BLaER1 treated with 17β-estradiol and CSF1 and Interleukin-3, amounts not matched to agents 10 nM and 100 nM (cell line): Measurements from ENCODE around the gene PPY.
"Not testable (repeated sequence)": the region's sequence is repeated elsewhere in the genome, so short reads cannot be mapped to it uniquely, and the experiment has no call there.

Experiments
- H3K27ac ChIP-seq, 11 experiments: shearing (Covaris generic); formaldehyde crosslinking; 2 replicates each; pipeline ENCODE4 v1.8.1; 2022
- H3K27me3 ChIP-seq, 11 experiments: shearing (Covaris generic); formaldehyde crosslinking; 2 replicates each; pipeline ENCODE4 v1.8.1; 2022
- H3K36me3 ChIP-seq, 11 experiments: shearing (Covaris generic); formaldehyde crosslinking; 2 replicates each; pipeline ENCODE4 v1.8.1; 2022
- H3K4me1 ChIP-seq, 10 experiments: shearing (Covaris generic); formaldehyde crosslinking; 2 replicates each; pipeline ENCODE4 v1.8.1; 2022
- H3K4me2 ChIP-seq, 11 experiments: shearing (Covaris generic); formaldehyde crosslinking; 2 replicates each; pipeline ENCODE4 v1.8.1; 2022
- H3K4me3 ChIP-seq, 10 experiments: shearing (Covaris generic); formaldehyde crosslinking; 2 replicates each; pipeline ENCODE4 v1.8.1; 2022
- H3K9ac ChIP-seq, 11 experiments: shearing (Covaris generic); formaldehyde crosslinking; 2 replicates each; pipeline ENCODE4 v1.8.1; 2022
- H3K9me3 ChIP-seq, 11 experiments: shearing (Covaris generic); formaldehyde crosslinking; replicated peaks in 1 of 11; 2 replicates each; pipeline ENCODE4 v1.8.1; 2022
- H4K20me1 ChIP-seq, 11 experiments: shearing (Covaris generic); formaldehyde crosslinking; 2 replicates each; pipeline ENCODE4 v1.8.1; 2022
- Cebpa-rat ChIP-seq, 11 experiments: shearing (Covaris generic); IDR thresholded peaks; 2 replicates each; pipeline ENCODE4 v1.8.1; 2022

The PPY gene

DNA sequence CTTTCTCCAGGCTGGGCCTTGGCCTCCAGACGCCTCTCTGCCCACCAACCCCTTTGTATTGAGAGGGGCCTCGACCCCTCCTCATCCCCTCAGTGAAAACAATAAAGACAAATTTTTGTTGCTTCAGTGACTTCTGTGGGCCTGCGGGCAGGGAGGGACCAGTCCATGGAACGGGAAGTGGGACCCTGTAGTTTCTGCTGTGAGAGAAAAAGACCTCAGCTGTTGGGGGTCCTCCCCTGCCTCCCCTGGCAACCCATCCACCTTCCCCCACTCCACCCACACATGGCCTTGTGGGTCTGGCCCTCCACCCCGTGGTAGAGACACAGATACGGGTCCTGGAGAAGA lies 3.5 kb downstream of the PPY start:
- no peak for TF ChIP-seq Cebpa-rat (IDR thresholded peaks at IDR 0.05)
- no peaks in the 10 kb centered on the region for H3K36me3 ChIP-seq
- H3K27ac ChIP-seq = peak overlapping the region in 5 of 11 experiments; percentile 25 to 52 (median 30); a peak in 6 of 22 replicates
- H3K4me1 ChIP-seq = peaks cover 4 to 36% (median 33%) of the 10 kb centered on the region in 10 experiments; a peak in 19 of 20 replicates
- peak overlapping the region in 8 of 11 experiments; percentile 19 to 62 (median 60); a peak in 12 of 22 replicates for H3K9ac ChIP-seq
- no peaks in the 10 kb centered on the region for H4K20me1 ChIP-seq
- H3K4me3 ChIP-seq = peak overlapping the region in 9 of 10 experiments; percentile 10 to 52 (median 44); a peak in 13 of 20 replicates
- peak overlapping the region; percentile 48 to 99 (median 88) for H3K4me2 ChIP-seq
- H3K9me3 ChIP-seq = no peaks in the 10 kb centered on the region
- peaks cover 0 to 9% (median 4%) of the 10 kb centered on the region in 11 experiments; a peak in 7 of 22 replicates for H3K27me3 ChIP-seq

DNA sequence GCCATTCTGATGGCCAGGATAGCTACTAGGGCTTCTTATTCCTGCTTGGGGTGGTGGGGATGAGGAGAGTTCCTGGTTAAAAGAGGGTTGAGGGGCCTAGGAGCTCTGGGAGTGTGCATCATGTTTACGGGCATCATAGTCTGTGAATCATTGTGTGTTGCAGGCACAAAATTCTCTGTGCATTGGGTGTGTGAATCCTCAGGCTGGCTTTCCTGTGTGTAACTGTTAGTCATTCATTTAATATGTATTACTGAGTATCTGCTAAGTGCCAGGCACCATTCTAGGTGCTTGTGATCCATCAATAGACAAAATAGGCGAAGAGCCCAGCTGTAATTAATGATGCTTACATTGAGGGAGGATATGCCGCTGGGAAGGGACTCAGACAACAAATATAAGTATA lies 5.8 kb downstream of the PPY start:
- TF ChIP-seq Cebpa-rat (IDR thresholded peaks at IDR 0.05) = no peak
- no peak overlapping the region for H3K27ac ChIP-seq
- no peaks in the 10 kb centered on the region for H3K9me3 ChIP-seq
- H3K9ac ChIP-seq = no peak overlapping the region
- H3K4me1 ChIP-seq = peaks cover 4 to 36% (median 32%) of the 10 kb centered on the region in 10 experiments; a peak in 19 of 20 replicates
- H3K36me3 ChIP-seq = no peaks in the 10 kb centered on the region
- no peak overlapping the region for H3K4me2 ChIP-seq
- no peak overlapping the region for H3K4me3 ChIP-seq
- H3K27me3 ChIP-seq = peaks cover 0 to 9% (median 4%) of the 10 kb centered on the region in 11 experiments; a peak in 7 of 22 replicates
- H4K20me1 ChIP-seq = no peaks in the 10 kb centered on the region

DNA sequence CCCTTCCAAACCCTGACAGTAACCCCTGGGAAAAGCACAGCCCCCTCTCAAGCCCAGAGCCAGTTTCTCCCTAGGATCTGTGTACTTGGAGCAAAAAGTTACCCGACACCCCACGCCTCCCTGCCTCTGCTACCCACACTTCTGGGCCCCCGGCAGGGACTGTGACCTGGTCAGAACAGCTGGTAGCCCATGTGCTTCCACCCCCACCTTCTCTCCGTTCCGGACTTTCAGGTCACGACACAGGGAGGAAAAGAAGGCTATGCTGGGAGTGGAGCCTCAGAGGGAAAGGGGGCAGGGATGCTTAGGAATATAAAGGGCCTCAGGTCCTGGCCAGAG lies 6.4 kb downstream of the PPY start:
- H4K20me1 ChIP-seq = no peaks in the 10 kb centered on the region
- H3K27me3 ChIP-seq = peaks cover 0 to 12% (median 4%) of the 10 kb centered on the region in 11 experiments; a peak in 9 of 22 replicates
- peak overlapping the region in 1 of 11 experiments; percentile 18; a peak in 1 of 22 replicates for H3K9ac ChIP-seq
- H3K9me3 ChIP-seq = no peaks in the 10 kb centered on the region
- no peak overlapping the region for H3K4me2 ChIP-seq
- no peak overlapping the region for H3K4me3 ChIP-seq
- TF ChIP-seq Cebpa-rat (IDR thresholded peaks at IDR 0.05) = no peak
- H3K4me1 ChIP-seq = peaks cover 4 to 34% (median 31%) of the 10 kb centered on the region in 10 experiments; a peak in 19 of 20 replicates
- H3K27ac ChIP-seq = no peak overlapping the region
- no peaks in the 10 kb centered on the region for H3K36me3 ChIP-seq

DNA sequence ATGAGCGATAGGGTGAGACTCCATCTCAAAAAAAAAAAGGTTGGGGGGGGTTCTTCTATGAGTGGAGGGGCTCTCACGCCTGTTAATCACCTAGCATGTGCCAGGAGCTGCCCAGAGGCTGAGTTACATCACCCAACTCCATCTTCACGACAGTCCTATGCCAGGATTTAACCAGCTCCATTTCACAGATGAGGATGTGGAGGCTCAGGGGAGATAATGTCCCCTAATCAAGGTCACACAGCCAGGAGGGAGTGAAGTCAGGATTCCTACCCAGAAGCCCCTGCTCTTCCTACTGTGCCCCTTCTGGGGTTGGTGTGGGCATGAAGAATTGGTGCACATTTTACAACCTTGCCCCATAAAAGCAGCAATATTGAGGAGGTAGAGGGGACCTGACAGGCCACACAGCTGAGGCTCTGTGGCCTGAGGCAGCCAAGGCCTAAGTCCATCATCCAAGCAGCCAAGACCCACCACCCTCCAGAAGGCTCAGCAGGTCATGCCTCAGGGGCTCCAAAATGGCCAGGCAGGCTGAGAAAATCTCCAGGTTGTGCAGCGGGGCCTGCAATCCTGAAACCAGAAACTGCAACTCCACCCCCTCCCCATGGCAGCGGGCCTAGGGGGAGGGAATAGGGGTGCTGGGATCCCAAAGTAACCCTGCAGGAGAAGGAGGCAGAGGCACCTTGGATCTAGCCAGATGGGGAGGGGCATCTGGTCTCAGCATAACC lies 6.9 kb downstream of the PPY start:
- no peak overlapping the region for H3K27ac ChIP-seq
- H3K36me3 ChIP-seq = no peaks in the 10 kb centered on the region
- no peak overlapping the region for H3K4me3 ChIP-seq
- H3K9me3 ChIP-seq = no peaks in the 10 kb centered on the region
- H3K4me2 ChIP-seq = no peak overlapping the region
- peaks cover 4 to 29% (median 27%) of the 10 kb centered on the region in 10 experiments; a peak in 19 of 20 replicates for H3K4me1 ChIP-seq
- no peaks in the 10 kb centered on the region for H4K20me1 ChIP-seq
- peak overlapping the region in 1 of 11 experiments; percentile 18; a peak in 1 of 22 replicates for H3K9ac ChIP-seq
- H3K27me3 ChIP-seq = peaks cover 0 to 12% (median 4%) of the 10 kb centered on the region in 11 experiments; a peak in 10 of 22 replicates
- TF ChIP-seq Cebpa-rat (IDR thresholded peaks at IDR 0.05) = no peak

DNA sequence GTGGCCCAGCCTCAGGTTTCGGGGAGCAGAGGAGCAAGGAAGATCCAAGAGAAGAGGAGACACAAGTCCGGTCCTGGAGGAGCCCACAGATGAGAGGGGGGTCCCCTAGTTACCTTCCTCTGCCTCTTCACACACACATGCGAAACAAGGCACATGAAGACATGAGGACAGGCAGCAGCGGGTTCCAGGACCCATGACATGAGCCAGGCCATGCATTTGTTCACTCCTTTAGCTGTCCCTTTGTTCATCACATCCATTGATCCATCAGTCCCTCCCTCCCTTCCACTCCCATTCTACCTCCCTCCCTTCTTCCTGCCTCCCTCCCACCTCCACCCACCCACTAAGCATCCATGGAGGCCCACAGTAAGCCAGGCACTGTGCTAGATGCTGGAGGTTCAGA lies 9.4 kb downstream of the PPY start:
- Histone ChIP-seq H3K27me3 (peaks cover 16 to 33% (median 26%) of the 10 kb centered on the region in 11 experiments), H3K36me3 (no peaks in the 10 kb centered on the region), H3K9ac (no peak overlapping the region), H3K4me1 (peaks cover 4 to 13% (median 5%) of the 10 kb centered on the region in 10 experiments), H3K9me3 (no peaks in the 10 kb centered on the region), H3K27ac (no peak overlapping the region), H4K20me1 (no peaks in the 10 kb centered on the region), H3K4me2 (no peak overlapping the region), H3K4me3 (no peak overlapping the region)
- TF ChIP-seq Cebpa-rat (IDR thresholded peaks at IDR 0.05) = no peak

DNA sequence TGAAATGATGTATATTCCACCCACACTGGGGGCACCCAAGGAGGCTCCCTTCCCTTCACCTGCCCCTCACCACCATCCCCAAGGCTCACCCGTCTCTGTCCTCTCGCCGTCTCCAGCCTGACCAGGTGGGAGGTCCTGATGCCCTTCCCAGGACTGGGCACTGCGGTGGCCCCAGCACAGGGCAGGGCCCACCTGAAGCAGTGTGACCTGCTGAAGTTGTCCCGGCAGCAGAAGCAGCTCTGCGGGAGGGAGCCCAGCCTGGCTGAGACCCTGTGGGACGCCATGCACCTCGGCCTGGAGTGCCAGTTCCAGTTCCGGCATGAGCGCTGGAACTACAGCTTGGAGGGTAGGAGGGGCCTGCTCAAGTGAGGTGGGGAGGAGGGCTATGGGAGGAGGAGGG lies 9.9 kb downstream of the PPY start:
- TF ChIP-seq Cebpa-rat (IDR thresholded peaks at IDR 0.05) = no peak
- H3K36me3 ChIP-seq = no peaks in the 10 kb centered on the region
- H3K4me3 ChIP-seq = no peak overlapping the region
- H4K20me1 ChIP-seq = no peaks in the 10 kb centered on the region
- no peak overlapping the region for H3K27ac ChIP-seq
- no peaks in the 10 kb centered on the region for H3K9me3 ChIP-seq
- no peak overlapping the region for H3K4me2 ChIP-seq
- H3K27me3 ChIP-seq = peaks cover 17 to 36% (median 30%) of the 10 kb centered on the region in 11 experiments
- H3K4me1 ChIP-seq = peaks cover 0 to 14% (median 4%) of the 10 kb centered on the region in 10 experiments; a peak in 11 of 20 replicates
- no peak overlapping the region for H3K9ac ChIP-seq

DNA sequence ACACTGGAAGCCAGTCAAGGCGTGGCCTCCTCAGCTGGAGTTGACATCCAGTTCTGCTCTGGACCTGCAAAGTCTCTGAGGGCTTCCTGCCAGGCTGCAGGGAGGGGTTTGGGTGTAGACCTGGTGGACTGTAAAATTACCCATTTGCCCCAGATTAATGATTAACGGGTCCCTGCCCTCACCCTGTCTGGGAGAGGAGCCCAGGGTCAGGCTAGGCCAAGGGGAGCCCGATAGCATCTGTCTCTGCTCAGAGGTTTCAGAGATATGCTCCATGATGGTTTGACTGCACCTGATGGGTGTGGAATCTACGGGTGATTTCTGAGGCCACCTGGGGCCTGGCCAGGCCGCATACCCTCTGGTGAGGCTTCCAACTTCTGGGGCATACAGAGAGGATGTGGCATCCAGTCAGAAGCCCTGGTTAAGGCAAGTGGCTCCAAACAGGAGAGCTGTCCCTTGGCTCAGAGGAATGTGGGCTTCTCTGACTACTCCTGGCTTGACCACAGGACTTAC lies 11.2 kb downstream of the PPY start:
- Histone ChIP-seq H3K27me3 (peaks cover 30 to 49% (median 42%) of the 10 kb centered on the region in 11 experiments), H3K4me2 (no peak overlapping the region), H3K4me1 (peaks cover 0 to 17% (median 4%) of the 10 kb centered on the region in 10 experiments; a peak in 11 of 20 replicates), H3K27ac (no peak overlapping the region), H3K36me3 (no peaks in the 10 kb centered on the region), H3K4me3 (no peak overlapping the region), H3K9me3 (peaks cover 0 to 9% (median 4%) of the 10 kb centered on the region in 11 experiments; a peak in 4 of 22 replicates), H3K9ac (no peak overlapping the region), H4K20me1 (no peaks in the 10 kb centered on the region)
- no peak for TF ChIP-seq Cebpa-rat (IDR thresholded peaks at IDR 0.05)

DNA sequence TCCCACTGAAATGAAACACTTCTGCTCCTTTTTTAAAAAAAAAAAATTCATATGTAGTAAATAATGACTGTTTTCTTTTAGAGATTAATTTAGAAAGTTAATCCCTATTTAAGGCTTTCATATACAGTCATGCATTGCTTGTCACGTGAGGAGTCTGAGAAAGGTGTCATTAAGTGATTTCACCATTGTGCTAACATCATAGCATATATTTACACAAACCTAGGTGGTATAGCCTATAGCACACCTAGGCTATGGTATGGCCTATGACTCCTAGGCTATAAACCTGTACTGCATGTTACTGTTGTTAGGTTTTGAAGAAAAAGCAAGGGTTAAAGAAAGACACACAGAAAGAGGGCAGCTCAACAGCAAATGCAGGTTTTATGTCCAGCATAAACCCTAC lies 13.7 kb downstream of the PPY start:
- H3K4me2 ChIP-seq = peak overlapping the region in 1 of 11 experiments; percentile 68; a peak in 2 of 22 replicates
- H4K20me1 ChIP-seq = no peaks in the 10 kb centered on the region
- no peak overlapping the region for H3K4me3 ChIP-seq
- H3K9ac ChIP-seq = no peak overlapping the region
- no peak for TF ChIP-seq Cebpa-rat (IDR thresholded peaks at IDR 0.05)
- no peak overlapping the region for H3K27ac ChIP-seq
- H3K27me3 ChIP-seq = peaks cover 47 to 70% (median 65%) of the 10 kb centered on the region in 11 experiments
- H3K9me3 ChIP-seq = peaks cover 0 to 11% (median 7%) of the 10 kb centered on the region in 11 experiments; a peak in 5 of 22 replicates
- peaks cover 0 to 17% (median 4%) of the 10 kb centered on the region in 10 experiments; a peak in 11 of 20 replicates for H3K4me1 ChIP-seq
- no peaks in the 10 kb centered on the region for H3K36me3 ChIP-seq

DNA sequence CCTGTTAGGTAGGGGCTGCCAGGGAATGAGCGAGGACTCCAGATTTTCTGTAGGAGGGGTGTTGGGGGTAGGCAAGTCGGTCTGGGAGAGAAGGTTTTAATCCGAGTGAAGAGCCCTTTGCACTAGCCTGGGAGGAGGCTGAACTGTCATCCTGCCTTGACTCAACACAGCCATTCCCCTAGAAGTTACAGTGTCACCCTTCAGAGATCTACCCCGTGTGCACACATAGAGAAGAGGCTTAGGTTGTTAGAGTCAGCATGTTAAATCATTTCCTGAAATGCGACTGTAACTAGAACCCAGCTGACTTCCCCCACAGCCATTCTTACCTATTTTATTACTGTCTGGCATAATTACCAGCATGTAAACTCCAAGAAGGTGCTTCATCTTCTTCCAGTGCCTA lies 14.3 kb downstream of the PPY start:
- Histone ChIP-seq H3K4me1 (peaks cover 0 to 17% (median 4%) of the 10 kb centered on the region in 10 experiments; a peak in 11 of 20 replicates), H3K9me3 (peaks cover 0 to 11% (median 7%) of the 10 kb centered on the region in 11 experiments; a peak in 5 of 22 replicates), H3K4me3 (peak overlapping the region in 1 of 10 experiments; percentile 14; a peak in 2 of 20 replicates), H3K27me3 (peaks cover 47 to 71% (median 65%) of the 10 kb centered on the region in 11 experiments), H3K4me2 (peak overlapping the region in 5 of 11 experiments; percentile 25 to 76 (median 68); a peak in 11 of 22 replicates)
- not testable (repeated sequence) for H4K20me1 ChIP-seq, H3K36me3 ChIP-seq, H3K27ac ChIP-seq, H3K9ac ChIP-seq
